ENCODE measurements around the gene FBXL16.

The FBXL16 gene

GRCh38 chr16:724188-725040, 18.8 kb upstream of the FBXL16 start:
- CTCF ChIA-PET: interaction anchor here (1.2 to 8.0 kb wide), 6 partner anchors 9 to 61 kb away, joined by 3 to 59 read pairs (median 10); partner anchors contain the start of genes CIAO3 and METRN

GRCh38 chr16:723695-724094, 18.1 kb upstream of the FBXL16 start:
- no peak for TF ChIP-seq CTCF (IDR thresholded peaks at IDR 0.05; ENCODE audit: control extremely low read depth, extremely low read depth, low read depth, missing control alignments)
- DNase-seq (ENCODE audit: extremely low spot score): no peak
- ChIA-PET CTCF (interaction anchor here (1.2 to 8.0 kb wide), 5 partner anchors 12 to 61 kb away, joined by 3 to 59 read pairs (median 7); partner anchors contain the start of gene CIAO3), POLR2A (no interaction called here)

More at GRCh38 chr16:724188-725040, 18.8 kb upstream of the FBXL16 start:
- TF ChIP-seq CTCF (IDR thresholded peaks at IDR 0.05; ENCODE audit: control extremely low read depth, extremely low read depth, low read depth, missing control alignments): no peak
- DNase-seq (ENCODE audit: extremely low spot score): no peak
- POLR2A ChIA-PET: interaction anchor here (0.5 kb wide), 1 partner anchor 223 kb away, joined by 3 read pairs; no protein-coding TSS in a partner anchor

DNA sequence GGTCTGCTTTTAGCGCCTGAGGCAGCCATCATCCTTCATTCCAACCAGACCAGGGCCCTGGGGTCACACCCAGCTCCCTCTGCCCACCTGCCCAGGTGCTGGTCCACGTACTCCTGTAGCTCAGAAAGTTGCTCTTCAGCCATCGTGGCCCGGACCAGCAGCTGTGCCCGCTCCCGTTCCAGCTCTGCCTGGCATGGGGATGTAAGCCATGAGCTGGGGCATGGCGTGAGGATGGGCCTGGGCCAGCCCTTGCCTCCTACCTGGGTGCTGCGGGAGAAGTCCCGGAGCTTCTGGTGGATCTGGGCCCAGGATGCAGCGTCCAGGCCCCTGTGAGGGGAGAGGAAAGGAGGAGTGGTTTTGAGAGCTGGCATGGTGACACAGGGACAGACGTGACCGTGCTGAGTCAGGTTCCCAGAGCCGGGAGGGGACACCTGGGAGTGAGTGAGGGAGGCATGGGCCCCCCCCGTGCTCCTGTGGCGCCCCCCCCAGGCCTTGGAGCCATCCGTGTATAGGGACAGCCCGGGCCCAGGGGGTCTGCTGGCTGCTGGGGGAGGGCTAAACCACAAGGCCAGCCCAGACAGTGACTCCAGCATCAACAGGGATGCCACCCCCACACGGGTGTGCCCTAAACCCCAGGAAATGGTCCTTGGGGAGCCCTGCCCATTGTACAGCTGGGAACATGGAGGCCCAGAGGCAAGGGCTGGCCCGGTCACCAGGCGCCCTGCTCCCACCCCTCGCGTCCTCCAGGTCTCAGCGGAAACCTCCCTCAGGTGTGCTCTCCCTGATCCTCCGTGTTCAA, 17.4 kb upstream of the FBXL16 start:
- ChIA-PET POLR2A (no interaction called here), CTCF (interaction anchor here (1.0 to 8.0 kb wide), 6 partner anchors 9 to 62 kb away, joined by 3 to 59 read pairs (median 6); partner anchors contain the start of gene CIAO3)
- DNase-seq (ENCODE audit: extremely low spot score): no peak
- TF ChIP-seq CTCF (IDR thresholded peaks at IDR 0.05; ENCODE audit: control extremely low read depth, extremely low read depth, low read depth, missing control alignments): no peak

- no peak for TF ChIP-seq CTCF (IDR thresholded peaks at IDR 0.05; ENCODE audit: control extremely low read depth, extremely low read depth, low read depth, missing control alignments)
- DNase-seq (ENCODE audit: extremely low spot score): no peak
- ChIA-PET CTCF (interaction anchor here (1.0 to 8.0 kb wide), 8 partner anchors 8 to 63 kb away, joined by 3 to 59 read pairs (median 8); no protein-coding TSS in a partner anchor), POLR2A (no interaction called here)
Measured at GRCh38 chr16:721765-722540, 16.4 kb upstream of the FBXL16 start.

- ChIA-PET CTCF (interaction anchor here (1.1 to 8.0 kb wide), 10 partner anchors 9 to 63 kb away, joined by 3 to 59 read pairs (median 8); partner anchors contain the start of genes CIAO3 and MSLN), POLR2A (interaction anchor here (0.5 to 0.6 kb wide), 2 partner anchors 70 to 151 kb away, joined by 3 to 7 read pairs; no protein-coding TSS in a partner anchor)
- DNase-seq (ENCODE audit: extremely low spot score): peak; percentile 91
- no peak for TF ChIP-seq CTCF (IDR thresholded peaks at IDR 0.05; ENCODE audit: control extremely low read depth, extremely low read depth, low read depth, missing control alignments)
Measured at GRCh38 chr16:720990-721764, 15.6 kb upstream of the FBXL16 start, which contains the start of gene ANTKMT. Gene ANTKMT (plus strand): TSS chr16:721146. CDS start chr16:721275, 129 bp downstream.
